ENCODE results near the gene SRPRB.

Gene SRPRB

DNA sequence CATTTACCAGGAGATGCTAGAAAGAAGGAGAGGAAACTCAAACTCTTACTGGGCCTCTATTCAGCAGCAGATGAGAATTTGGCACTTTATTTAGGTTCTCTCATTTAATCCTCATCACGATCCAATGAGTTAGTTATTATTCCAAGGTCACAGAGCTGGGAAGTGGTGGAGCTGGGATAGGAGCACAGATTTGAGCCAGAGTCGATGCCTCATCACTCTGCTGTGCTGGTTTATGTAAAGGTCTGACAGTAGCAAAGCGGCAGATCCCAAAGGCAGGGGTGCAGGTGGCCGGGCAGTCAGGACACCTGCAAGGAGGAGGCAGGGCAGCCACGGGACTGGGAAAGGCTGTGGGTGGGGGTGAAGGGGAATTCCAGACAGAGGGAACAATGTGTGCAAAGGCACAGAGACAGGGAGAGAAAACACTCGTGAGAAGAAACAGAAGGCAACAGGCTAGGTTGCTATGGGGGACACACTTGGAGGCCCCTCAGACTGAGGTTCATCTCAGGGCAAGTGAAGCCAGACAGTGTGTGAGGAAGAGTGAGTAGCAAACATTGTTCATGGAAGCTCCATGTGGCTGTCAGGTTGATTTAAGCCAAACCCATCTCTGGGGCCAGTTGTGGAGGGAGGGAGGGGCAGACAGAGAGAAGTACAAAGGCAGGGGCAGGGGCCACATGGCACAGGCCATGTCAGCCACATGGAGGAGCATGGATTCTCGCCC, 63.3 kb downstream of the SRPRB start:
- no peak for DNase-seq (ENCODE audit: low read depth)

DNA sequence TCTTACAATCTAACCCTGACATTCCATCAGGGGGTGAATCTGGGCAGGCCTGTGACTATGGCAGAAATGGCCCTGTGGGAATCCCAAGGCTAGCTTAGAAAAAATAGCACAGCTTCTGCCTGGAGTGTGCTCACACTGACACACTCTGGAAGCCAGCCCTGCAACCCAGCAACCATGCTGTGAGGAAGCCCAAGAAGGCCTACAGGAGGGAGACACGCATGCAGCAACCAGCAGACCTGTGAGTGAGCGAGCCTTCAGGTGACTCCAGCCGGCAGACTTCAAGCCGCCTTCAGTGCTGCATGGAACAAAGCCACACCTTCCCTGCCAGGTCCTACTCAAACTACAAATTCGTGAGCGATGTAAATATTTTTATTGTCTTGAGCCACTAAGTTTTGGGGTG, 64.0 kb downstream of the SRPRB start:
- DNase-seq (ENCODE audit: low read depth): no peak

DNA sequence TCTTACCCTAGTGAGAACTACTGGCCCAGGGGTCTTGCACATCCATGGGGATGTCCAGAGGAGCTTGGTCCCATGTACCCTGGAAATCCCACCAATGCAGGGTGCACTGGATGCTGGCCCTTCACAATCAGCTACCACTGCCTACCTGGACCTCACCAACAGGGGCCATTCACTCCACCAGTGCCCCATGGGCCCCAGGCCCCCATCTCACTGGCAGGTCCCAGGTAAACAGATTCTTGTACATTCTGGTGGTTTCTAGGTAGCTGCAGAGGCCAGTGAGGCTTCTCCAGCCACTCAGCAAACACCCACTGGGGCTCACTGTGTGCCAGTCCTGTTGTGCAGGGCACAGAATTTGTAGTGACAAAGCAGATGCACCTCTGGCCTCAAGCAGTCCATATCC, 65.2 kb downstream of the SRPRB start:
- no peak for DNase-seq (ENCODE audit: low read depth)

All from activated T-cell treated with anti-CD3 and anti-CD28 coated beads for 48 hours (primary cell).